Stomach (tissue), 4 donors: Measurements from ENCODE around the gene RERE.

Experiments used
- EP300 ChIP-seq: sonication (generic); formaldehyde crosslinking; IDR thresholded peaks from one replicate; pipeline ENCODE4 v1.6.1; 2017; ENCODE audit warnings: antibody characterized with exemption
- POLR2A ChIP-seq, 4 donors: fragments of 450-650 bp; IDR thresholded peaks; one replicate each; pipeline ENCODE4 v1.6.1; 2016; ENCODE audit warnings: antibody characterized with exemption in 4 of 4, control low read depth in 2 of 4, mild to moderate bottlenecking in 1 of 4, moderate library complexity in 1 of 4
- POLR2AphosphoS5 ChIP-seq, 3 donors: sonication (generic); formaldehyde crosslinking; IDR thresholded peaks; one replicate each; pipeline ENCODE4 v1.6.1; 2016; ENCODE audit warnings: antibody characterized with exemption in 3 of 3
- TF ChIP-seq, protein P1 (sequence below), 7 experiments: fragments of 450-650 bp in 4 of 7; fragments of 200-600 bp in 3 of 7; sonication (generic) in 3 of 7; IDR thresholded peaks; one replicate each; pipeline ENCODE4 v1.5.1; 2016 to 2019; ENCODE audit warnings: antibody characterized with exemption in 7 of 7, control low read depth in 2 of 7, mild to moderate bottlenecking in 1 of 7

DNA sequence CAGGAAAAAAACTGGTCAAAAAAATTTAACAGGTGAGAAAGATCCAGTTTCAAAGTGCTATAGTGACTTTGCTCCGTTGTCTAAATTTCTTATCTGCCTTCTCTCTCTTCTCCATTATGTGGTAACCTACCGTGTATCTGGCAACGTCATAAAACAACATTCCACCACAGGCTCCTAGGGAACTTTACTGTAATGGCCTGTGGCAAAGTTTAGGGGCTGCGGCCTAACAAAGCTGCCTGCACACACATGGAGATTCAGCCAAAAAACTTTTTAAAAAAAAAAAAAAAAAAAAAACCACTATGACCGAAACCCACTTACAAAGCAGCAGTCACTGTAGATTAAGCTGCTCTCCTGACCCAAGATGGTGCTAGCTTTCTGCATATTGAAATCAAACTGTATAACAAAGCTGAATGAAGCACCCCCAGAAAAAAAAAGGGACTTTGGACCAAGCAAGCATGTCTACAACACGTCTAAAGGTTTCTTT, 296.9 kb downstream of the RERE start:
- TF ChIP-seq, protein P1, sequence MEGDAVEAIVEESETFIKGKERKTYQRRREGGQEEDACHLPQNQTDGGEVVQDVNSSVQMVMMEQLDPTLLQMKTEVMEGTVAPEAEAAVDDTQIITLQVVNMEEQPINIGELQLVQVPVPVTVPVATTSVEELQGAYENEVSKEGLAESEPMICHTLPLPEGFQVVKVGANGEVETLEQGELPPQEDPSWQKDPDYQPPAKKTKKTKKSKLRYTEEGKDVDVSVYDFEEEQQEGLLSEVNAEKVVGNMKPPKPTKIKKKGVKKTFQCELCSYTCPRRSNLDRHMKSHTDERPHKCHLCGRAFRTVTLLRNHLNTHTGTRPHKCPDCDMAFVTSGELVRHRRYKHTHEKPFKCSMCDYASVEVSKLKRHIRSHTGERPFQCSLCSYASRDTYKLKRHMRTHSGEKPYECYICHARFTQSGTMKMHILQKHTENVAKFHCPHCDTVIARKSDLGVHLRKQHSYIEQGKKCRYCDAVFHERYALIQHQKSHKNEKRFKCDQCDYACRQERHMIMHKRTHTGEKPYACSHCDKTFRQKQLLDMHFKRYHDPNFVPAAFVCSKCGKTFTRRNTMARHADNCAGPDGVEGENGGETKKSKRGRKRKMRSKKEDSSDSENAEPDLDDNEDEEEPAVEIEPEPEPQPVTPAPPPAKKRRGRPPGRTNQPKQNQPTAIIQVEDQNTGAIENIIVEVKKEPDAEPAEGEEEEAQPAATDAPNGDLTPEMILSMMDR (IDR thresholded peaks at IDR 0.05), result no peak
- TF ChIP-seq POLR2A (IDR thresholded peaks at IDR 0.05) (no peak), POLR2AphosphoS5 (IDR thresholded peaks at IDR 0.05) (no peak), EP300 (no peak)
